SK-N-MC (cell line): Measurements from ENCODE around the gene TP73.

Experiments
- EZH2 ChIP-seq: fragments of 200-600 bp; sonication (generic); IDR thresholded peaks from one replicate; pipeline ENCODE4 v1.6.1; 2017; ENCODE audit warnings: antibody characterized with exemption
- FOXP2 ChIP-seq: optimal IDR thresholded peaks from 2 replicates; pipeline ENCODE3; 2011; ENCODE audit warnings: mild to moderate bottlenecking, moderate library complexity; ENCODE audit not compliant: insufficient read depth; ENCODE audit errors: extremely low read length, control extremely low read depth
- POLR2AphosphoS5 ChIP-seq: IDR thresholded peaks from 2 replicates; pipeline ENCODE4 v1.6.1; 2012; ENCODE audit warnings: mild to moderate bottlenecking, low read depth, low read length, borderline replicate concordance

DNA sequence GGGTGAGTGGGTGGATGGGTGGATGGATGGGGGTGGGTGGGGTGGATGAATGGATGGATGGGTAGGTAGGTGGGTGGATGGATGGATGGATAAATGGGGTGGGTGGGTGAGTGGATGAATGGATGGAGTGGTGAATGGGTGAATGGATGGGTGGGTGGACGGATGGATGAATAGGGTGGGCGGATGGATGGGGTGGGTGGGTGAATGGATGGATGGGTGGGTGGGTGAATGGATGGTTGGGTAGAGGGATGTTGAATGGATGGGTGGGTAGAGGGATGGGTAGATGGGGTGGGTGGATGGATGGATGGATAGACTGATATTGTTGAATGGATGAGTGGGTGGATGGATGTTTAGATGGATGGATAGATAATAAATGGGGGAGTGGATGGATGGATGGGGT lies 73.0 kb downstream of the TP73 start:
- no peak for TF ChIP-seq POLR2AphosphoS5
- no peak for TF ChIP-seq EZH2
- no peak for TF ChIP-seq FOXP2
